ENCODE results near the gene MAD1L1.

Gene MAD1L1

GRCh38 chr7:2202361-2202761 lies 30.4 kb downstream of the MAD1L1 start:
- no peaks in the 10 kb centered on the region for H3K9me2 ChIP-seq (replicated peaks; ENCODE audit: control insufficient read depth, low read length)
- H3K79me2 ChIP-seq (ENCODE audit: control insufficient read depth, low read length) = peaks cover 39% of the 10 kb centered on the region
- peaks cover 22% of the 10 kb centered on the region; the same call in 1 of the 2 replicates for H3K9me3 ChIP-seq (ENCODE audit: control insufficient read depth, insufficient read depth, low read length)
- TF ChIP-seq EZH2phosphoT487 (IDR thresholded peaks at IDR 0.05; ENCODE audit: borderline replicate concordance, low read length) (no peak), CTCF (IDR thresholded peaks at IDR 0.05; ENCODE audit: low read depth, low read length, poor library complexity, severe bottlenecking) (no peak)
- peaks cover 17% of the 10 kb centered on the region for H3K4me1 ChIP-seq (ENCODE audit: control insufficient read depth, low read length)
- 0 out of 2 replicates have a peak, but pooled peaks cover 2% of the 10 kb centered on the region for H3F3A ChIP-seq (ENCODE audit: control insufficient read depth, insufficient read depth)
- no peak overlapping the region for H3K4me3 ChIP-seq (ENCODE audit: low read length)
- H3K27me3 ChIP-seq (ENCODE audit: control insufficient read depth, low read length) = no peaks in the 10 kb centered on the region
- peaks cover 4% of the 10 kb centered on the region for H4K20me1 ChIP-seq (ENCODE audit: control insufficient read depth, insufficient read depth, low read depth, low read length)
- H3K27ac ChIP-seq (ENCODE audit: low read depth, low read length) = no peak overlapping the region
- no peak overlapping the region for H3K4me2 ChIP-seq (ENCODE audit: low read length)
- H3K36me3 ChIP-seq (ENCODE audit: control insufficient read depth, low read length) = peaks cover 73% of the 10 kb centered on the region

- no peak for TF ChIP-seq CTCF (IDR thresholded peaks at IDR 0.05; ENCODE audit: low read depth, low read length, poor library complexity, severe bottlenecking)
- no peak for TF ChIP-seq EZH2phosphoT487 (IDR thresholded peaks at IDR 0.05; ENCODE audit: borderline replicate concordance, low read length)
- H3K9me2 ChIP-seq (replicated peaks; ENCODE audit: control insufficient read depth, low read length) = no peaks in the 10 kb centered on the region
- 0 out of 2 replicates have a peak, but pooled peaks cover 2% of the 10 kb centered on the region for H3F3A ChIP-seq (ENCODE audit: control insufficient read depth, insufficient read depth)
- no peaks in the 10 kb centered on the region for H3K27me3 ChIP-seq (ENCODE audit: control insufficient read depth, low read length)
- no peak overlapping the region for H3K4me3 ChIP-seq (ENCODE audit: low read length)
- peaks cover 75% of the 10 kb centered on the region for H3K36me3 ChIP-seq (ENCODE audit: control insufficient read depth, low read length)
- no peak overlapping the region for H3K4me2 ChIP-seq (ENCODE audit: low read length)
- peaks cover 17% of the 10 kb centered on the region for H3K4me1 ChIP-seq (ENCODE audit: control insufficient read depth, low read length)
- H3K27ac ChIP-seq (ENCODE audit: low read depth, low read length) = no peak overlapping the region
- H3K79me2 ChIP-seq (ENCODE audit: control insufficient read depth, low read length) = peaks cover 40% of the 10 kb centered on the region
- H3K9me3 ChIP-seq (ENCODE audit: control insufficient read depth, insufficient read depth, low read length) = peaks cover 27% of the 10 kb centered on the region; the same call in 1 of the 2 replicates
- H4K20me1 ChIP-seq (ENCODE audit: control insufficient read depth, insufficient read depth, low read depth, low read length) = peaks cover 4% of the 10 kb centered on the region
Measured at GRCh38 chr7:2201686-2202360, 30.9 kb downstream of the MAD1L1 start.

- Histone ChIP-seq H3F3A (ENCODE audit: control insufficient read depth, insufficient read depth) (0 out of 2 replicates have a peak, but pooled peaks cover 2% of the 10 kb centered on the region), H3K4me2 (ENCODE audit: low read length) (no peak overlapping the region)
Measured at GRCh38 chr7:2201128-2201527, 31.6 kb downstream of the MAD1L1 start.

More at GRCh38 chr7:2201128-2201527, 31.6 kb downstream of the MAD1L1 start:
- Histone ChIP-seq H3K27ac (ENCODE audit: low read depth, low read length) (no peak overlapping the region), H3K9me3 (ENCODE audit: control insufficient read depth, insufficient read depth, low read length) (peaks cover 34% of the 10 kb centered on the region; the same call in 1 of the 2 replicates), H3K27me3 (ENCODE audit: control insufficient read depth, low read length) (no peaks in the 10 kb centered on the region), H3K79me2 (ENCODE audit: control insufficient read depth, low read length) (peaks cover 44% of the 10 kb centered on the region), H3K4me3 (ENCODE audit: low read length) (no peak overlapping the region), H3K4me1 (ENCODE audit: control insufficient read depth, low read length) (peaks cover 17% of the 10 kb centered on the region), H3K9me2 (replicated peaks; ENCODE audit: control insufficient read depth, low read length) (no peaks in the 10 kb centered on the region), H3K36me3 (ENCODE audit: control insufficient read depth, low read length) (peaks cover 78% of the 10 kb centered on the region), H4K20me1 (ENCODE audit: control insufficient read depth, insufficient read depth, low read depth, low read length) (peaks cover 4% of the 10 kb centered on the region)
- TF ChIP-seq CTCF (IDR thresholded peaks at IDR 0.05; ENCODE audit: low read depth, low read length, poor library complexity, severe bottlenecking) = no peak
- TF ChIP-seq EZH2phosphoT487 (IDR thresholded peaks at IDR 0.05; ENCODE audit: borderline replicate concordance, low read length) = no peak
